NCI-H748 (cell line): ENCODE data around the gene CSGALNACT2.

Source experiments
- DNase-seq: peaks from one replicate; lab custom pipeline; 2025; ENCODE audit not compliant: unreplicated experiment; lab: John Stamatoyannopoulos, UW

The CSGALNACT2 gene

DNA sequence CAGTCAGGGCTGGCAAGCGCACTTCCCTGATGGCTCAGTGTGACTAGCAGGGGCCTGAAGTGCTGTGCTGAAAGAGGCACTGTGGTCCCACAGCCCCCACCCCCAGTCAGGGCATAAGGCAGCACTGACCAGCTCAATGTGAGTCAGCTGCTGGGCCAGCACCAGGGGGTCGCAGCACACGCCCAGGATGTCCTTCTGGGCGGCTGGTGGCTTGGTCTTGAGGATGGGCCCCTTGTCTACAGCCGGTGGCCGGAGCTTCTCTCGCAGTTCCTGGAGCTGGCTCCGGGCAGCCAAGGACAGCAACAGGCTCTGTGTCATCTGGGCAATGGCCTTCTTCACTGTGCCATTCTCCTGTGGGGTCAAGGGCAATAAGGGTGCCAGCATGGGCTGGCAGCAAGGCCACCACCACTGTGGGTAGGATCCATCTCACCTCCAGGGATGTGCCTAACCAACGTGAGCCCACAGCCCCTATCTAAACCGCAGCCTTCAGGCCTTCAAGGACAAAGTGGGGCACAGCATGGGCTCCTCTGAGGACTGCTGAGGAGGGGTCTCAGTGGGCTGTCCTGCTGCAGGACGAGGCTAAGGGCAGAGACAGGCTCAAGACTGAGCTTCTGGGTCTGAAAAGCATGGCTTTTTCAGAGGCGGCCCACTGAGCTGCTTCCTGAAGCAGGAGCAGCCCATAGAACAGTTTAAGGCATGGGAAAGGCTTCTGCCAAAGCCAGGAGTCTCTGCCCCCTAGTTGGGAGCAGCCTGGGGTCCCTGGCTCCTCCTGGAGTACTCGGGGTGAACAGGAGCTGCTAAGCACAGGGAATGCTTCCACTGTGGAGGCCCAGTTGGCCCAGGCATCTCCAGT is 62.5 kb downstream of the CSGALNACT2 start:
- DNase-seq = no peak

- no peak for DNase-seq
Observed at GRCh38 chr10:43201545-43202131, 63.4 kb downstream of the CSGALNACT2 start.

DNA sequence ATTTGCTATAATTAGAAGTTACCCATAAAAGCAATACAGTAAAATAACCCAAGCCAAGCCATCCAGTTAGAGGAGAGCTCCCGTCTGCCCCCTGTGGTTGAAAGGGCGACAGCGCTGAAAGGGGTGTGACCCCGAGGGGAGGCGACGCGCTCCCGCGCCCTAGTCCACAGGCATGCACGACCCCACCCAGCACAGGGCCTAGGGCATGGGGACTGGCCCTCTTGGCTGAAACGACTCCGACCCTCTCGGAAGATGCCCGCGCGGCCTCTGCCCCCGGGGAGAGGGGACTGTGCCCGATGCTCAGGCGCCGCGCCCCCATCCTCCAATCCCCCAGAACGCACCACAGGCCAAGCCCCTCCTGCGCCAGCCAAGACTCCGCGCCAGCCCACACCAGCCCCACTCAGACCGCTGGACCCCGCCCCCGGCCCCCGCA is 64.0 kb downstream of the CSGALNACT2 start:
- no peak for DNase-seq

DNA sequence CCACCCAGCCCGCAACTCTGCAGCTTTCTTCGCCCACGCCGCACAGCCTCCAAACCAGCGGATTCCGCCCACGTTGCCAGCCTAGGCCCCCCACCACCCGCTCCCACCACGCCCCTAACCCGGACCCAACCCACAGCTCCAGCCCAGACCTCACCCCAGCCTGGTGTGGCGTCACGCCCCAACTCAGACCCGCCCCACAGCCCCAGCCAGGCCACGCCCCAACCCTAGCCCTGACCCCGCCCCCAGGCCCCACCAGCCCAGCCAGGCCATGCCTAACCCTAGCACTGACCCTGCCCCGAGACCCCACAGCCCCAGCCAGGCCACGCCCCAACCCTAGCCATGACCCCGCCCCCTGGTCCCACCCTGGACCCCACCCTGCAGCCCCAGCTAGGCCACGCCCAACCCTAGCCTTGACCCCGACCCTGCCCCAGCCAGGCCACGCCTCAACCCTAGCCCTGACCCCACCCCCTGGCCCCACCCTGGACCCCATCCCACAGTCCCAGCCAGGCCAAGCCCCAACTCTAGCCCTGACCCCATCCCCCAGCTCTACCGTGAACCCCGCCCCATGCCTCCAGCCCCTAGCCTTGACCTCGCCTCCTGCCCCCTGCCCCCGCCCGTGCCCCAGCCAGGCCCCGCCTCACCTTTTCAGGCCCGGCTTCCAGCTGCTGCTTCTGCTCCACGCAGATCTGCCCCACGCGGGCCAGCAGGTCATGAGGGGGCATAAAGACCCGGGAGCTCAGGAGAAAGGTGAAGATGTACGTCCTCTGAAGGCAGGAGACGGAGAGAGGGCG is 64.6 kb downstream of the CSGALNACT2 start:
- no peak for DNase-seq

DNA sequence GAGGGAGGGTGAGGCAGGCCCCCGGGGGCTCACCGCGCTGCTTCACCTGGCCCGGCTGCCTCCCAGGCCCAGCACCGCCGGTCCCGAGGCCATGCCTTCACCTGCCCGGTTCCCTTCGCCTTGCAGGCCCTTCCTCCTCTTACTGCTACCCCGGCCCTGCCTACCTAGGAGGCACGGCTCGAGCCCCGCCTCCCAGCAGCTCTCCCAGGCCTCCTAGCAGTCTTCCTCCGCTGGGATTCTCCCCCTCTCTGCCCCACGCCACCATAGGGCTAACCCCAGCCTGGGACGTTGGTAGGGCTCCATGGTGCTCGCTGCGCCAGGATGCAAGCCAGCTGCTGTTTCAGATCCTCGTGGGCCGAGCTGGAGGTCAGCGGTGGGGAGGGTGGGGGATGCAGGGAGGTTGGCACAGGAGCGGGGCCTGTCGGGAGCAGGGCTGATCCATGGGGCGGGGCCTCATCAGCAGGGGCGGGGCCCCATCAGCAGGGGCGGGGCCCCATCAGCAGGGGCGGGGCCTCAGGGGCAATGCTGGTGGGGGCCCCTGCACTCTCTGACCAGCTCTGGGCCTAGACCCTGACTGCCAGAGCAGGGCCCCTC is 65.3 kb downstream of the CSGALNACT2 start:
- no peak for DNase-seq

GRCh38 chr10:43204042-43204942 is 66.0 kb downstream of the CSGALNACT2 start:
- DNase-seq = no peak

DNA sequence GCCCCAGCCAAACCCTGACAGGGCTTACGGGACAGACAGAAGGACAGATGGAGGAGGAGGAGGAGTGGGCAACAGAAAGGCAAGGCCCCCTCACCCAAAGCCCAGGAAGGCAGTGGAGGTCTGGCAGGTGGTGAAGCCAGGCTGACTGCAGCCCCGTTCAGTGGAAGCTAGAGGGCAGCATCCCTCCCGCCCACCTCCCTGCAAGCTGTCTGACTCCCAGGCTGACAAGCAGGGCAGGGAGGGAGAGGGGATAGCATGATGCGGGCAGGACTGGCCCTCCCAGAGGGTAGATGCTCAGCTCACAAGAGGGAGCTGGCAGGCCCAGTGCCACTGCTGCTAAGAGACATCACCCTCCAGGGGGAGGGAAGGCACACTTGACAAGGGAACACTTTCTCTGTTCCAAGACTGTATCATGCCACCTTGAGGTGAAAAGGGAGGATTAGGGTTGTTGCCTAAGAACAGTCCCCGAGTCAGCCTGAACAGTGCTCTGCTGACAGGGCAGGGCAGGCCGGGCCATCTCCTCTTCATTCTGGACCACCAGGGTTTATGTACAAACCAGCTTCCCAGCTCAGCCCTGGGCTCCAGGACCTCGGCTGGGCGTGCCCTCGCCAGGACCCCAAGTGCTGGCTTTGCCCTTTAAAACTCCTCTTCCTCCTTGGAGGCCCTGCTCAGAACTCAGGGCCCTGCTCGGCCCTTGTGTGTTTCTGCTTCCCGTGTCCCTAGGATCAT is 66.9 kb downstream of the CSGALNACT2 start:
- DNase-seq = peak; percentile 46

DNA sequence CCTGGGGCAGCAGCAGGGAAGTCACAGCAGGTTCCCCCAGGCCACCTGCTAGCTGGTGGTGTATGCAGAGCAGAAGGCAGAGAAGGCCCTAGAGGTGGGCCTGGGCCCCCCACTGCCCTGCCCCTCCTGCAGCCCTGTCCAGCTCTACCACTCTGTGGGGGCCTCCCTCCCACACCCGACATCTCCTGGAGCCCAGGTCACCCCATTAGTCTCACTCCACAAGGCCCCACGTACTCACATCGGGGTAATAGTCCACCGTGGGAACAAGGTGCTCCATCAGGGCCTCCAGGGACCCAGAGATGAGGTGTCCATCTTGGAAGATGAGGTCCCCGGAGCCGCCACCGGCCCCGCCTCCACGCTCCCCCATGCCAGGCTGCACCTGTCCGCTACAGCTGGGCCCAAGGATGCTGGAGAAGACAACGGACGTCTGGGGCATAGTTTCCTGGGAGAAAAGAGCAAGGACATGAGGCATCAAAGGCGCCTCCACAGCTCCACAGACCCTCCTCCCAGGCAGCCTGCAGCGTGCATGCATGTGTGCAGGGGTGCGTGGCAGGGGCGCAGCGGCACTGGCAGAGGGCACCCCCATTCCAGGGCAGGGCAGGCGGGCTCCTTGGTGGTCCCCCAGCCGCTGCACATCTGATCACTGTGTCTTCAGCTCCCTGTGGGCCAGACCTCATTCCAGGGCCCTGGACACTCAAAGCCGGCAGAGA is 67.6 kb downstream of the CSGALNACT2 start:
- no peak for DNase-seq

GRCh38 chr10:43206391-43207235 is 68.4 kb downstream of the CSGALNACT2 start:
- DNase-seq = no peak

DNA sequence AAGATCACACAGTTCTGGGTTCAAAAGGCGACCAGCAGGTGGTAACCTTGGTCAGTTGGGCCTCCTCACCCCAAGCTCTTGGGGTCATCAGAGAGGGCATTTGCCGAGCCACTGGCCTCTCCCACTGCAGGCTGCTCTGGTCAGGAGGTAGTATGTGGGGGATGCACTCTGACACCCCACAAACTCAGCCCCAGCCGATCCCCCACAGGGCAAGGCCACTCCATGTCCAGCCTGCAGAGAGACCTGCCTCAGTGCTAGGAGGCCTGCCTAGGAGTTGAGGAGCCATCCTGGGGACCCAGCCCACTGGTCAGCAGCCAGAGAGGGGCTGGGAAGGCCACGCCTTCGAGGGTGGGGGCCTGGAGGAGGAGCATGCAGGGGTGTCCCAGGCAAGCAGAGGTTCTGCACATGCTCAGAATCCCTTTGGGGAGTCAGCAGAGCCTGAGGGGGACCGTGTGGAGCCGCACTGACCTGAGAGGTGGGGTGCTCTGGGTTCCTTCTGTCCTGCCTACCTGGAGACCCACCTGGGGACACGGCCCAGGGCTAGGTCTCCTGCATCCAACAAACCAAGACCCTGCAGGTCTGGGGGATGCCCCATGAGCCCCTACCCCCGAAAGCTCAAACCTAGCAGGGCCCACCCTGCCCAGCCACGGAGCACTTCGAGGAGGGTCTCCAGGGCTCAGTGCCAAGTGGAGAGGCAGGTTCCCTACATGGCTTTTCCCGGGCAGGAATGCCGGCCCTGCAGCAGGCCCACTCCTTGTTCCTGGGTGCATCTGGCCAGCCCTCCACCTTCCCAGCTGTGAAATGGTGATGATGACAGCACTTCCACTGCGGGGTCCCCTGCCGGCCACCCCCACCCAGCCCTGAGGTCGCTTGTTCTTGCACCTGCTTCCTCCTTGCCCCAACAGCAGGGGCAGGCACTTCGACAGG is 70.2 kb downstream of the CSGALNACT2 start:
- no peak for DNase-seq

DNA sequence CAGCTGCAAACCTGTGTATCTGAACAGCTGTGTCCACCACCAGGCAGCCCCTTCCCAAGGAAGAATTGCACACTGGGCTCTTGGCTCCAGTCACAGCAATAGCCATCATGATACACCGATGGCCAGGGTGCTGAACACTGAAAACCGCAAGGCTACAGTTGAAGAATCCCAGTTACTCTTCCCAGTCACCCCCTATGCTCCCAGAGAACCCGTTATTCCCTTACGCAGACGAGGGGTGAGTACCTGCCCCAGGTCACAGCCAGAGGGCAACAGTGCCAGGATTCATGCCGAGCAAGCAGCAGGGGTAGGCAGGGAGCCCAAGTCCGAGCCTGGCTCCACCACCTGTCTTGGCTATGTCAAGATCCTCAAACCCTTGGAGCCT is 70.8 kb downstream of the CSGALNACT2 start:
- DNase-seq = no peak

DNA sequence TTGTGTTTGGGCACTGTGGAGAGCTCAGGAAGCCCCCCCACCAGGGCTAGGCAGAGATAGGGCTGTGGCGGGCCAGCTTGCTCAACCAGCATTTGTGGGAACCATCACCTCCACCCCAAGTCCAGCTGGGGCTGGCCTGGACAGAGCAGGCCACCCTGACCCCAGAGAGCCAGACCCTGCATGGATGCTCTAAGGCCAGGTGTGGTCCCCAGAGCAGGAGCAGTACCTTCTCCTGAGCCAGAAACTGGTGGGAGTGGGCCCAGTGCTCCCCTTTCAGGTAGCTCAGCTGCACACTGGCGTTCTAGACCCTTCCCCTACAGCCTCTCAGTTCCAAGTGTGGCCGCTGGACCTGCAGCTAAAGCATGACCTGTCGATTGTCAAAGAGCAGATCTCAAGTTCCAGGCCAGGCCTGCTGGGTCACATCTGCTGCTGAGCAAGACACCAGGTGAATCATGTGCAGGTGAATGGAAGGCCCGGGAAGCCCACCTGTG is 71.5 kb downstream of the CSGALNACT2 start:
- no peak for DNase-seq

DNA sequence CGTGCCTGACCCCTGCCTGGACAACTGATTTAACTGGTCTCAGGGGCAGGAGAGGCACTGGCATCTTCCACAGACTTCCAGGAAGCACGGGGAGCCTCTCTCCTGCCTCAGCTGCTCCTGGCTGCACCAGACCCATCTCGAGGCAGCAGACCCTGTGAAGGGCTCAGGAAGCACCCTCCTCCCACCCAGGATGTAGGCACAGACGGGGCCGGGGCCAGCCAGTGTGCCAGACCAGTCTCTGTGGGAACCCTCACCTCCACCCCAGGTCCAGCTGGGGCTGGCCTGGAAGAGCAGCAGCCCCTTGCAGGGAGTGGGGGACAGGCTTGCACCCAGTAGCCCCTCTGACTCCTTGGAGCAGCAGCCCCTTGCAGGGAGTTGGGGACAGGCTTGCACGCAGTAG is 72.3 kb downstream of the CSGALNACT2 start:
- no peak for DNase-seq

DNA sequence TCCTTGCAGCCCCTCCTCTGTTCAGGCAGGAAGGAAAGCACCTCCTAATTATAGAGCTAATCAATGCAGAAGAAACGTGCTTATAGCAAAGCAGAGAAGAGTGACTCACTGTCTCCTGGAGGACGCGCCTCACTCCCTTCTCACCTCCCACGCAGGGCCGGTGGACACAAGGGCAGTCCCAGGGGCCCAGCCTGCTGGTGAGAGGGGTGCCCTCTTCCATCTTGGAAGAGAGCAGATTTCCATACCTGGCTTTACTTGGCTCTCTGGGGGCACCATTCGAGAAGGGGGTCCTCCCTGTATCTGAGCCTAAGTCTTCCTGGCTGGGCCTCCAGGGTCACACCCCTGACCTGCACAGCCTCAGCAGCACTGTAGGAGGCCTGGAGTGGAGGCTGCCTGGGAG is 72.8 kb downstream of the CSGALNACT2 start:
- no peak for DNase-seq

- DNase-seq = no peak
Observed at GRCh38 chr10:43211431-43212042, 73.3 kb downstream of the CSGALNACT2 start.

DNA sequence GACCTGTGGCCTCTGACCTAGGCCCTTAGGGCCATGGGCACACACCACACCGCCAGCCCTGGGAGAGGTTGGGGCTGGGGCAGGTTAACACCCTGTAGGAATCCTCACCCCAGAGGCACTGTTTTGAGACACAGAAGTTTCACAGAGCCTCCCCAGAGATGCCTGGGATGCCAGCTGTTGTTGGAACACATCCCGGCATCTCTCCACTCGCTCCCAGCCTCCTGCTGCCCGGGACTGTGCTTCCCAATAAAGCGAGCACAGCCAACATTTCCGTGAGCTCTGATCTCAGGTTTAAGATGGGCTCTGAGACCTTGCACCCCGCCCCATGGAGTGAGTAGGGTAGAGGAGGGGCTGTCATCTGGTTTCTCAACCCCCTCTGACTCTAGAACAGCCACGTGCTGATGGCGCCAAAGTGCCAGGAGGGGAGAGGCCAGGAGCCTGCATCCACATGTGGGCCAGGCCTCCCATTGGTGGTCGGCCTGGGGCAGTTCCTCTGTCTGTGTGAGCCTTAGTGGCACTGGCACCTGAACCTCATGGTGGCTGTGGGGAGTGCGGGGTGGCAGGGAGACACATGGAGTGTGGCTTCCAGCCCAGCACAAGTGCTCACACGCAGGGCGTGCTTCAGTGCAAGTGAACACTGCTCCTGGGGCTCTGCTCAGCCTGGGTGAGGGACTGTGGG is 73.9 kb downstream of the CSGALNACT2 start:
- DNase-seq = no peak
